HK-2 (cell line): ENCODE data around the gene SPOPL.
"Not testable (repeated sequence)": the region's sequence is repeated elsewhere in the genome, so short reads cannot be mapped to it uniquely, and the experiment has no call there.

Experiments
- DNase-seq: peaks from one replicate; pipeline ENCODE4 v3.0.0-alpha.2; 2018; ENCODE audit not compliant: unreplicated experiment

SPOPL gene

GRCh38 chr2:138501425-138502254 lies at the start of gene SPOPL:
SPOPL (plus strand) TSS chr2:138501770; CDS start chr2:138550217, 48,447 bp downstream.
- DNase-seq, result peak; percentile 94

GRCh38 chr2:138452324-138452723 lies 49.2 kb upstream of the SPOPL start:
- no peak for DNase-seq

GRCh38 chr2:138453815-138454214 lies 47.8 kb upstream of the SPOPL start:
- DNase-seq, result no peak

- DNase-seq, result no peak
These were observed 46.8 kb upstream of the SPOPL start for GRCh38 chr2:138454761-138455160.

- no peak for DNase-seq
These were observed 46.3 kb upstream of the SPOPL start for GRCh38 chr2:138455275-138455674.

- no peak for DNase-seq
These were observed 45.9 kb upstream of the SPOPL start for GRCh38 chr2:138455691-138456090.

- not testable (repeated sequence) for DNase-seq
These were observed 38.9 kb upstream of the SPOPL start for GRCh38 chr2:138462689-138463088.

- DNase-seq, result no peak
These were observed 33.0 kb upstream of the SPOPL start for GRCh38 chr2:138468617-138469016.

GRCh38 chr2:138469411-138469810 lies 32.2 kb upstream of the SPOPL start:
- no peak for DNase-seq

- no peak for DNase-seq
These were observed 30.6 kb upstream of the SPOPL start for GRCh38 chr2:138470941-138471340.

- DNase-seq, result no peak
These were observed 27.3 kb upstream of the SPOPL start for GRCh38 chr2:138474100-138474825.

GRCh38 chr2:138475277-138475776 lies 26.2 kb upstream of the SPOPL start:
- DNase-seq, result no peak

- DNase-seq, result no peak
These were observed 25.4 kb upstream of the SPOPL start for GRCh38 chr2:138476186-138476585.

GRCh38 chr2:138476940-138477339 lies 24.6 kb upstream of the SPOPL start:
- DNase-seq, result no peak

GRCh38 chr2:138482796-138483195 lies 18.8 kb upstream of the SPOPL start:
- DNase-seq, result not testable (repeated sequence)

- no peak for DNase-seq
These were observed 16.6 kb upstream of the SPOPL start for GRCh38 chr2:138485019-138485418.

- no peak for DNase-seq
These were observed 15.0 kb upstream of the SPOPL start for GRCh38 chr2:138486363-138487198.

- DNase-seq, result no peak
These were observed 10.7 kb upstream of the SPOPL start for GRCh38 chr2:138490673-138491494.

GRCh38 chr2:138491495-138491862 lies 10.1 kb upstream of the SPOPL start:
- no peak for DNase-seq

GRCh38 chr2:138492160-138492559 lies 9.4 kb upstream of the SPOPL start:
- no peak for DNase-seq

- DNase-seq, result no peak
These were observed 8.2 kb upstream of the SPOPL start for GRCh38 chr2:138493334-138493733.
